Activated CD8-positive, alpha-beta memory T cell treated with anti-CD3 and anti-CD28 coated beads, Interleukin-2, amount 50 U/mL, for 24 hours (primary cell): ENCODE results near the gene HACD2.

Source experiments
- DNase-seq: peaks from one replicate; pipeline ENCODE4 v3.0.0-alpha.2; 2020; ENCODE audit errors: extremely low read depth

Gene HACD2

DNA sequence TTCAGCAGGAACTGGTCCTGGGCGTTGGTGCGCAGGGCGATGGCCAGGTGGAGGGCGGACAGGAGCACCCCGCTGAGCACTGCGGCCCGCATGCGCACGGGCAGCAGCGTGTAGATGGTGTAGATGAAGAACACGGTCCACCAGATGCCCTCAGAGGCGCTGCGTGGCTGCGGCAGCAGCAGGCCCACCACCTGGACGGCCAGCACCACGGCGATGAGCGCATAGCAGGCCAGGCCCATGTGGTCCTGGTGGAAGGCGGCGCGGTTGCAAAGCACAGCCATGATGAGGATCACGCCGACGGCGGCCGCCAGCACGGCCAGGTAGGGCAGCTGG, 137.5 kb downstream of the HACD2 start:
- DNase-seq = no peak

DNA sequence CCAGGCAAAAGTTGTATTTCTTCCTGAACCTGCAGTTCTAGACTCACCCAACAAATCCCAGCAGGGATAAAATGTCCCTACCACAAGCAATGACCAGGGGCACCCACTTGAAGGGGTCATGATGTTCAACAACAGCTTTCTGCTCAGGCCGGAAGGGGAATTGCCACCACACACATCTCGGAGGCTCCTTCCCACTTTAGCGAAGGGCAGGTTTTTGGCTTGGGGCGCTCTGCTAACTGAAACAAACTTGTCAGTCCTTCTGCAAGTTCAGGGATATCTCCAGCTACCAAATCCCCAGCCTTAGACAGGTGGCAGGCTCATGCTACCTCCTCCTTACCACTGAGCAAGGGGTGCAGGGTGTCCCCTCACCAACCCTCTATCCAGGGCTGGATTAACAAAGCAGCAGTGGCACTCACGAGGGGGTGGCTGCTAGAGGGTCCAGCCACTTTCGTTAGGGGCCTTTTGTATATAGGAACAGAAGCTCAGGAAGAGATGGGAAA, 138.2 kb downstream of the HACD2 start:
- DNase-seq = no peak

DNA sequence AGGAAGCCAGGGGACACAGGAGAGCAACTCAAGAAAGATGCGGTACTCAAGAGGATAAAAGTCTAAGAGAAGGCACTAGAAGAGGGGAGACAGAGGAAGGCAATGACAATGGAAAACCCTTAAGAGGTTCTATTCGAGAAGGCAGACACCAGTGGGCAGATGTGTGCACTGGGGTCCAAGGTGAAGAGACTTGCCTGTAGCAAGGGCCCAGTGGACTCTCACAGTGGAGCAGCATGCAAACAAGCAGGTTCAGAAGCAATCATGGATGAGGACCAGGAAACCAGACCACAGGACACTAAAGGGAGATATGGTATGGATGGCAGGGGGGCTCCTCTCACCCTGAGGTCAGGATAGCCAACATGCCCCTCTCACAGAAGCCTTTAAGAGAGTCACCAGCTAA, 138.6 kb downstream of the HACD2 start:
- no peak for DNase-seq

DNA sequence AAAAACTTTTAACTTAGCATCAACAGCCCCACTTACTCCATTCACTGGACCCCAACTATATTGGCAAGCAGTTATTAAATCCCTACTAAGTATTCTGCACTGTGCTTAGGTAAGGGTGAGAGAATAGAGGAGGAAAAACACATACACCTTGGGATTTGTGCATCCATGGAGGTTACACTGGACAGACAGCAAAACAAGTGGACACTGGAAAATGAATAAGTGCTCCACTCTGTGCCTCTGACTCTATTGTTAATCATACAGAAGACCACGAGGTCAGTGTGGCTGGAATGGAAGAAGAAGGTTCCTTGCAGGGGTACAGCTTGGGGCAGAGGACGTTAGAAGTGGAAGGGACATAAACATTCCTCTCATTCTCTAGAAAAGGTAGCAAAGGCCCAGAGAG, 139.2 kb downstream of the HACD2 start:
- no peak for DNase-seq

DNA sequence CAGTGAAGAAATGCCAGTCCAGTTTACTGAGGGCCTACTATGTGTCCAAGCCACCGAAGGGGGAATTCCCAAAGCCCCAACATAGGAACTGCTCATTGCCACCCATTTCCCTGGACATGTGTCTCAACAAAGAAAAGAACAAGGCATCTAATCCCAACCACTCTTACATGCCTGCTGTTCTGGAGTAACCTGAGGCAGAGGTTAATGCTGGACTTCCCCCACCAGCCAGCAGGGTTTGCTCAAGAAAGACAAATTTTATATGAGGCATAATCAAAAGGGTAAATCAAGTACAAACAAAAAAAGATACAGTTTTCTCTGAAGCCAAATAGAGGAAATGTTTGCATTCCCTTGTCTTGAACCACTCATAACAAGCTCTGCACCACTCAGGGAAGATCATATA, 140.1 kb downstream of the HACD2 start:
- DNase-seq = no peak

DNA sequence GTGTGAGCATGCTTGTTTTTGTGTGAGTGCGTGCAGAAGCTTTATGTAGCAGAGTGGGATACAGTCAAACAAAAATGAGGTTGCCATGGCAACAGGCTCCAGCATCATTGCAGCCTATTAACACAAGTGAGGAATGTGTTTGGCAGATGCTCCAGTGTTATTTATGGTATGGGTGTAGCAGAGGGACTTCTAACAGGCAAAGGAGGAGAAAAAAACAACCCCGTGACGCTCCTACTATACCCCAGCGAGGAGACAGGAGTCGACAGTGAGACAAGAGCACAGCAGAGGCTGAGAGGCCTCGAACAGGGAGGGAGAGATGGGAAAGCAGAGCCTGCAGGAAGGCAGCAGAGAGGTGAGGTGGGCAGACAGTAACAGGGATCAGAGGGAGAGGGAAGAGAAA, 140.8 kb downstream of the HACD2 start:
- no peak for DNase-seq

DNA sequence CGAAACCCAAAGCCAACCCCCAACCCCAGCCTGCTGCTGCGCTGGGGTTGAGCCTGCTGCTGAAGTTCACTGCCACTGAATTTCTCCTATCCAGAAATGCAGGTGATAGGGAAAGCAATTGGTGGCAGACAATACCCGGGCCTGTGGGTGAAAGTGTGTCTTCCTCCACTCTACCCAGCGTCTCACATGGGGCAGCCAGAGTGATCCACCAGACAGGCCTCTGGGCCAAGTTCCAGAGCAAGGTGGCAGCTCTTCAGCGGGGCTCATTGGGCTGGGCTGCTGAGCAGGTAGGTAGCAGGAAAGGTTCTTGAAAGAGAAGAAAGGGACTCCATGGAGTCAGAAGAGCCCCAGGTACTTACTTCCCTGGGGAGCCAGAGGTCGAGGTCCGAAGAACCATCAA, 141.9 kb downstream of the HACD2 start:
- no peak for DNase-seq

DNA sequence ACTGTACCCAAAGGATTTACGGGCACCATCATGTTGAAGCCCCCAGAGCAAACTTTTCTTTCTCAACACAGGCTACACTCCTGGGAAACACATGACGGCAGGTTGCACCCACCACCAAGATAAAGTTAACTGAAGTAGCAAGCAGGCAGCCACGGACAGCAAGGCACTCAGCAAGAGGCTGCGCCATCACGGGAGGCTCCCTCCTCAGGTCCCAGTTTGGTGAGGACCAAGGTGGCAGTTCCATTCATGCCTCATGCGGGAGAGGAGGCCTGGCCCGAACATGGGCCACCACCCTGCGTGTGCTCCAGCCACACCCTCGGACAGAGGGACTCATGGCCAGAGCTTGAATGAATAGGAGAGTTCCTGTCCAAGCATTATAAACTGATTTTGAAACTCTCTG, 142.7 kb downstream of the HACD2 start:
- DNase-seq = no peak
